Activated B cell treated with CpG ODN at 0.5 μM for 24 hours (primary cell): ENCODE data around the gene FALEC. TPM values are rescaled to one million over a fixed set of nuclear protein-coding genes. Genes with fewer than 3 reads are reported as not detected.
"Not testable (repeated sequence)": the region's sequence is repeated elsewhere in the genome, so short reads cannot be mapped to it uniquely, and the experiment has no call there.

Source experiments
- ATAC-seq: fragments of 200-7000 bp; cut with Tn5 transposase; one replicate; pipeline ENCODE4 v1.10.0; 2021; ENCODE audit warnings: low read depth, mild to moderate bottlenecking, moderate library complexity
- CTCF ChIA-PET: fragments of 350-600 bp; sonication (Branson Sonifier 250); formaldehyde crosslinking; loops from one replicate; lab custom pipeline; 2021; ENCODE audit warnings: antibody characterized with exemption; lab: Charles Lee
- POLR2A ChIA-PET: fragments of 350-600 bp; sonication (Branson Sonifier 250); formaldehyde crosslinking; loops from one replicate; lab custom pipeline; 2021; ENCODE audit warnings: antibody characterized with exemption; lab: Charles Lee
- DNase-seq: peaks from one replicate; pipeline ENCODE4 v3.0.0; 2022
- H3K27ac Mint-ChIP-seq: one replicate; pipeline ENCODE4 v1.8.0; 2020; ENCODE audit warnings: mixed read lengths
- H3K27me3 Mint-ChIP-seq: one replicate; pipeline ENCODE4 v1.8.0; 2021; ENCODE audit warnings: mixed read lengths
- H3K36me3 Mint-ChIP-seq: one replicate; pipeline ENCODE4 v1.8.0; 2021; ENCODE audit warnings: low read depth, mixed read lengths
- H3K4me1 Mint-ChIP-seq: one replicate; pipeline ENCODE4 v1.8.0; 2021; ENCODE audit warnings: mixed read lengths
- H3K4me3 Mint-ChIP-seq: one replicate; pipeline ENCODE4 v1.8.0; 2020; ENCODE audit warnings: mild to moderate bottlenecking, mixed read lengths
- H3K9me3 Mint-ChIP-seq: one replicate; pipeline ENCODE4 v1.8.0; 2020; ENCODE audit warnings: mixed read lengths
- CTCF ChIP-seq: fragments of 200-600 bp; IDR thresholded peaks from one replicate; pipeline ENCODE4 v1.8.0; 2022; ENCODE audit warnings: antibody characterized with exemption, mild to moderate bottlenecking
- intact Hi-C: fragments of 100-400 bp; cut with micrococcal nuclease; formaldehyde crosslinking; loops from one replicate; pipeline ENCODE4 v1.15.1; 2024
- total RNA-seq: library from RNA; stranded (reverse); gene quantifications from 2 replicates; pipeline ENCODE4 v1.2.3, GENCODE V29; 2022

FALEC gene
- total RNA-seq, 1 donor from 2014 or later: 1.1 TPM

- Mint-ChIP-seq H3K27ac (peak overlapping the region; percentile 98), H3K4me3 (peak overlapping the region; percentile 96), H3K9me3 (no peaks in the 10 kb centered on the region), H3K4me1 (peaks cover 78% of the 10 kb centered on the region), H3K27me3 (no peaks in the 10 kb centered on the region), H3K36me3 (peaks cover 2% of the 10 kb centered on the region)
- ATAC-seq (peak; percentile 27), DNase-seq (no peak)
- POLR2A ChIA-PET: interaction anchor here (0.6 to 14.0 kb wide), 22 partner anchors 13 to 1199 kb away, joined by 3 to 1106 read pairs (median 4); partner anchors contain the start of genes CTSS, ENSA, FALEC and GOLPH3L
- CTCF ChIA-PET: interaction anchor here (1.0 to 13.3 kb wide), 7 partner anchors 8 to 415 kb away, joined by 3 to 358 read pairs (median 5); partner anchors contain the start of genes ENSA, GOLPH3L and MCL1
- TF ChIP-seq CTCF: no peak
- intact Hi-C loops: loop anchor here (1.0 to 10.0 kb wide), 5 partner anchors 10 to 444 kb away; partner anchors contain the start of genes CTSS, FALEC, MINDY1 and PRUNE1
Measured at GRCh38 chr1:150563340-150564038, 47.9 kb downstream of the FALEC start.

- intact Hi-C loops: loop anchor here (5.0 to 10.0 kb wide), 3 partner anchors 47 to 443 kb away; partner anchors contain the start of genes CTSS, FALEC, MINDY1 and PRUNE1
- Mint-ChIP-seq H3K9me3 (no peaks in the 10 kb centered on the region), H3K27ac (peak overlapping the region; percentile 98), H3K27me3 (no peaks in the 10 kb centered on the region), H3K4me1 (peaks cover 86% of the 10 kb centered on the region), H3K4me3 (peak overlapping the region; percentile 96), H3K36me3 (peaks cover 6% of the 10 kb centered on the region)
- POLR2A ChIA-PET: interaction anchor here (0.6 to 14.0 kb wide), 14 partner anchors 12 to 717 kb away, joined by 3 to 1106 read pairs (median 7); partner anchors contain the start of genes ENSA, GOLPH3L, MCL1 and RPRD2
- CTCF ChIA-PET: interaction anchor here (1.0 to 13.3 kb wide), 5 partner anchors 13 to 133 kb away, joined by 3 to 358 read pairs (median 58); partner anchors contain the start of genes ENSA, GOLPH3L and MCL1
- DNase-seq (no peak), ATAC-seq (no peak)
- TF ChIP-seq CTCF: no peak
Measured at GRCh38 chr1:150564051-150564991, 48.8 kb downstream of the FALEC start.

GRCh38 chr1:150565240-150565991 is 49.9 kb downstream of the FALEC start:
- peaks cover 17% of the 10 kb centered on the region for H3K36me3 Mint-ChIP-seq
- peak overlapping the region; percentile 98 for H3K27ac Mint-ChIP-seq
- intact Hi-C loops: loop anchor here (10.0 kb wide), 1 partner anchor 199 kb away; the partner anchor contains the start of gene CTSS
- not testable (repeated sequence) for H3K9me3 Mint-ChIP-seq, DNase-seq, H3K27me3 Mint-ChIP-seq, ATAC-seq
- POLR2A ChIA-PET: interaction anchor here (0.7 to 14.0 kb wide), 6 partner anchors 11 to 262 kb away, joined by 3 to 1106 read pairs (median 98); partner anchors contain the start of genes ENSA, MCL1 and TARS2
- CTCF ChIA-PET: interaction anchor here (7.4 to 13.3 kb wide), 2 partner anchors 12 to 51 kb away, joined by 196 to 358 read pairs; partner anchors contain the start of gene MCL1
- H3K4me3 Mint-ChIP-seq: peak overlapping the region; percentile 65
- H3K4me1 Mint-ChIP-seq: peaks cover 90% of the 10 kb centered on the region

GRCh38 chr1:150566589-150567340 is 51.2 kb downstream of the FALEC start:
- Mint-ChIP-seq H3K4me1 (peaks cover 94% of the 10 kb centered on the region), H3K36me3 (peaks cover 28% of the 10 kb centered on the region), H3K27ac (peak overlapping the region; percentile 94), H3K27me3 (no peaks in the 10 kb centered on the region), H3K9me3 (no peaks in the 10 kb centered on the region), H3K4me3 (peak overlapping the region; percentile 79)
- ATAC-seq (no peak), DNase-seq (no peak)
- TF ChIP-seq CTCF: no peak
- ChIA-PET POLR2A (interaction anchor here (0.7 to 14.0 kb wide), 7 partner anchors 10 to 768 kb away, joined by 4 to 1106 read pairs (median 7); partner anchors contain the start of genes ENSA and MCL1), CTCF (interaction anchor here (1.4 to 13.3 kb wide), 3 partner anchors 11 to 50 kb away, joined by 3 to 358 read pairs (median 21); partner anchors contain the start of gene MCL1)
- intact Hi-C loops: loop anchor here (1.0 to 10.0 kb wide), 2 partner anchors 13 to 198 kb away; partner anchors contain the start of genes CTSS and MCL1
